Loucy (cell line): Measurements from ENCODE around the gene FARSB.

Experiments used
- H2AFZ ChIP-seq: fragments of 200-600 bp; sonication (generic); 2 replicates; pipeline ENCODE4 v1.6.0; 2016; ENCODE audit warnings: antibody characterized with exemption, mild to moderate bottlenecking, low read length, moderate library complexity
- H3F3A ChIP-seq: fragments of 200-600 bp; 2 replicates; pipeline ENCODE4 v1.6.0; 2016; ENCODE audit warnings: antibody characterized with exemption, low read depth, mild to moderate bottlenecking
- H3K27me3 ChIP-seq: fragments of 200-600 bp; sonication (generic); 2 replicates; pipeline ENCODE4 v1.6.1; 2014; ENCODE audit warnings: low read length, mild to moderate bottlenecking; ENCODE audit not compliant: insufficient read depth, poor library complexity, severe bottlenecking
- H3K36me3 ChIP-seq: fragments of 200-600 bp; sonication (generic); 2 replicates; pipeline ENCODE4 v1.6.1; 2016; ENCODE audit warnings: low read length; ENCODE audit not compliant: insufficient read depth
- H3K4me1 ChIP-seq: fragments of 200-600 bp; sonication (generic); 2 replicates; pipeline ENCODE4 v1.5.1; 2014; ENCODE audit warnings: low read length, mild to moderate bottlenecking; ENCODE audit not compliant: insufficient read depth, poor library complexity, severe bottlenecking
- H3K4me2 ChIP-seq: fragments of 200-600 bp; sonication (generic); 2 replicates; pipeline ENCODE4 v1.6.0; 2014; ENCODE audit warnings: antibody characterized with exemption, low read length, low read depth, mild to moderate bottlenecking; ENCODE audit not compliant: poor library complexity, severe bottlenecking
- H3K4me3 ChIP-seq: fragments of 200-600 bp; sonication (generic); 2 replicates; pipeline ENCODE4 v1.5.1; 2014; ENCODE audit warnings: low read length, mild to moderate bottlenecking, mixed read lengths; ENCODE audit not compliant: poor library complexity, severe bottlenecking
- H3K79me2 ChIP-seq: fragments of 200-600 bp; sonication (generic); 2 replicates; pipeline ENCODE4 v1.6.1; 2014; ENCODE audit warnings: low read length; ENCODE audit not compliant: insufficient read depth
- H3K9ac ChIP-seq: fragments of 200-600 bp; sonication (generic); 2 replicates; pipeline ENCODE4 v1.6.0; 2014; ENCODE audit warnings: mild to moderate bottlenecking, low read depth, low read length, moderate library complexity; ENCODE audit not compliant: poor library complexity, severe bottlenecking
- H3K9me2 ChIP-seq: fragments of 200-600 bp; sonication (generic); replicated peaks from 2 replicates; pipeline ENCODE4 v1.6.1; 2016; ENCODE audit warnings: low read depth, low read length, mixed read lengths
- H3K9me3 ChIP-seq: fragments of 200-600 bp; sonication (generic); 2 replicates; pipeline ENCODE4 v1.6.1; 2014; ENCODE audit warnings: mild to moderate bottlenecking, antibody characterized with exemption, low read length, low read depth; ENCODE audit not compliant: insufficient read depth
- H4K20me1 ChIP-seq: fragments of 200-600 bp; sonication (generic); 2 replicates; pipeline ENCODE4 v1.6.0; 2014; ENCODE audit warnings: antibody characterized with exemption, low read length, mild to moderate bottlenecking; ENCODE audit not compliant: insufficient read depth, poor library complexity, severe bottlenecking
- EZH2phosphoT487 ChIP-seq: fragments of 200-600 bp; IDR thresholded peaks from 2 replicates; pipeline ENCODE4 v1.6.1; 2018; ENCODE audit warnings: antibody characterized with exemption, mild to moderate bottlenecking, moderate library complexity, borderline replicate concordance
- TF ChIP-seq, protein P1 (sequence below): fragments of 200-600 bp; sonication (generic); conservative IDR thresholded peaks from 2 replicates; pipeline ENCODE4 v1.5.1; 2014; ENCODE audit warnings: mild to moderate bottlenecking, antibody characterized with exemption, low read length

FARSB gene

GRCh38 chr2:222538535-222538934 lies 117.4 kb downstream of the FARSB start:
- TF ChIP-seq, protein P1, sequence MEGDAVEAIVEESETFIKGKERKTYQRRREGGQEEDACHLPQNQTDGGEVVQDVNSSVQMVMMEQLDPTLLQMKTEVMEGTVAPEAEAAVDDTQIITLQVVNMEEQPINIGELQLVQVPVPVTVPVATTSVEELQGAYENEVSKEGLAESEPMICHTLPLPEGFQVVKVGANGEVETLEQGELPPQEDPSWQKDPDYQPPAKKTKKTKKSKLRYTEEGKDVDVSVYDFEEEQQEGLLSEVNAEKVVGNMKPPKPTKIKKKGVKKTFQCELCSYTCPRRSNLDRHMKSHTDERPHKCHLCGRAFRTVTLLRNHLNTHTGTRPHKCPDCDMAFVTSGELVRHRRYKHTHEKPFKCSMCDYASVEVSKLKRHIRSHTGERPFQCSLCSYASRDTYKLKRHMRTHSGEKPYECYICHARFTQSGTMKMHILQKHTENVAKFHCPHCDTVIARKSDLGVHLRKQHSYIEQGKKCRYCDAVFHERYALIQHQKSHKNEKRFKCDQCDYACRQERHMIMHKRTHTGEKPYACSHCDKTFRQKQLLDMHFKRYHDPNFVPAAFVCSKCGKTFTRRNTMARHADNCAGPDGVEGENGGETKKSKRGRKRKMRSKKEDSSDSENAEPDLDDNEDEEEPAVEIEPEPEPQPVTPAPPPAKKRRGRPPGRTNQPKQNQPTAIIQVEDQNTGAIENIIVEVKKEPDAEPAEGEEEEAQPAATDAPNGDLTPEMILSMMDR = no peak
- no peak for TF ChIP-seq EZH2phosphoT487
- Histone ChIP-seq H3K9me2 (no peaks in the 10 kb centered on the region), H3F3A (no peaks in the 10 kb centered on the region), H3K79me2 (no peaks in the 10 kb centered on the region), H3K4me3 (no peak overlapping the region), H4K20me1 (no peaks in the 10 kb centered on the region), H2AFZ (no peak overlapping the region), H3K4me2 (no peak overlapping the region), H3K4me1 (no peaks in the 10 kb centered on the region), H3K36me3 (no peaks in the 10 kb centered on the region), H3K9me3 (no peaks in the 10 kb centered on the region), H3K9ac (no peak overlapping the region), H3K27me3 (no peaks in the 10 kb centered on the region)

GRCh38 chr2:222535477-222535876 lies 120.4 kb downstream of the FARSB start:
- Histone ChIP-seq H3K27me3 (no peaks in the 10 kb centered on the region), H3K9ac (no peak overlapping the region), H3K4me1 (no peaks in the 10 kb centered on the region), H3K9me3 (no peaks in the 10 kb centered on the region), H3F3A (no peaks in the 10 kb centered on the region), H3K9me2 (no peaks in the 10 kb centered on the region), H3K4me2 (no peak overlapping the region), H3K4me3 (no peak overlapping the region), H2AFZ (no peak overlapping the region), H4K20me1 (no peaks in the 10 kb centered on the region), H3K79me2 (no peaks in the 10 kb centered on the region), H3K36me3 (no peaks in the 10 kb centered on the region)
- no peak for TF ChIP-seq EZH2phosphoT487
- TF ChIP-seq, protein P1 = no peak

- no peaks in the 10 kb centered on the region for H4K20me1 ChIP-seq
- no peak overlapping the region for H3K9ac ChIP-seq
- H3K9me3 ChIP-seq = no peaks in the 10 kb centered on the region
- TF ChIP-seq, protein P1 = no peak
- TF ChIP-seq EZH2phosphoT487 = no peak
- H3K9me2 ChIP-seq = no peaks in the 10 kb centered on the region
- no peaks in the 10 kb centered on the region for H3F3A ChIP-seq
- H3K4me1 ChIP-seq = no peaks in the 10 kb centered on the region
- no peak overlapping the region for H2AFZ ChIP-seq
- no peaks in the 10 kb centered on the region for H3K27me3 ChIP-seq
- no peak overlapping the region for H3K4me2 ChIP-seq
- H3K79me2 ChIP-seq = no peaks in the 10 kb centered on the region
- H3K4me3 ChIP-seq = no peak overlapping the region
- H3K36me3 ChIP-seq = no peaks in the 10 kb centered on the region
These were observed 123.6 kb downstream of the FARSB start for GRCh38 chr2:222532315-222532714.
